Central memory CD8-positive, alpha-beta T cell (primary cell): Measurements from ENCODE around the gene CBFA2T3.
A peak's percentile ranks its signal among the peaks of the same experiment; 100 is the strongest.

Source experiments
- ATAC-seq: fragments of 150-1000 bp; cut with Tn5 transposase; replicated peaks from 2 replicates; pipeline ENCODE4 v1.10.0; 2022; ENCODE audit warnings: mild to moderate bottlenecking, moderate FRiP score, moderate number of reproducible peaks; ENCODE audit not compliant: poor library complexity, severe bottlenecking; ENCODE audit errors: extremely low read depth
- DNase-seq, 2 donors: peaks; one replicate each; pipeline ENCODE4 v3.0.0; 2021; ENCODE audit warnings: low spot score in 2 of 2
- H3K27ac Mint-ChIP-seq: one replicate; pipeline ENCODE4 v1.8.0; 2022; ENCODE audit warnings: low read depth, mild to moderate bottlenecking, moderate library complexity, mixed read lengths
- H3K27me3 Mint-ChIP-seq: one replicate; pipeline ENCODE4 v1.8.0; 2022; ENCODE audit warnings: mixed read lengths
- H3K36me3 Mint-ChIP-seq: one replicate; pipeline ENCODE4 v1.8.0; 2022; ENCODE audit warnings: mild to moderate bottlenecking, moderate library complexity, mixed read lengths; ENCODE audit not compliant: insufficient read depth
- H3K4me1 Mint-ChIP-seq: one replicate; pipeline ENCODE4 v1.8.0; 2022; ENCODE audit warnings: mixed read lengths
- H3K4me3 Mint-ChIP-seq: one replicate; pipeline ENCODE4 v1.8.0; 2022; ENCODE audit warnings: mild to moderate bottlenecking, moderate library complexity, mixed read lengths
- H3K9me3 Mint-ChIP-seq: one replicate; pipeline ENCODE4 v1.8.0; 2022; ENCODE audit warnings: mixed read lengths

The CBFA2T3 gene

GRCh38 chr16:88988980-88989811 is 12.2 kb upstream of the CBFA2T3 start:
- DNase-seq (no peak), ATAC-seq (no peak)
- H3K9me3 Mint-ChIP-seq = no peaks in the 10 kb centered on the region
- H3K4me3 Mint-ChIP-seq = no peak overlapping the region
- H3K36me3 Mint-ChIP-seq = no peaks in the 10 kb centered on the region
- no peaks in the 10 kb centered on the region for H3K4me1 Mint-ChIP-seq
- peaks cover 28% of the 10 kb centered on the region for H3K27me3 Mint-ChIP-seq
- no peak overlapping the region for H3K27ac Mint-ChIP-seq

GRCh38 chr16:88985521-88985920 is 8.5 kb upstream of the CBFA2T3 start:
- DNase-seq (no peak), ATAC-seq (no peak)
- Mint-ChIP-seq H3K27ac (no peak overlapping the region), H3K4me3 (no peak overlapping the region), H3K36me3 (no peaks in the 10 kb centered on the region), H3K27me3 (peaks cover 56% of the 10 kb centered on the region), H3K9me3 (no peaks in the 10 kb centered on the region), H3K4me1 (no peaks in the 10 kb centered on the region)

DNA sequence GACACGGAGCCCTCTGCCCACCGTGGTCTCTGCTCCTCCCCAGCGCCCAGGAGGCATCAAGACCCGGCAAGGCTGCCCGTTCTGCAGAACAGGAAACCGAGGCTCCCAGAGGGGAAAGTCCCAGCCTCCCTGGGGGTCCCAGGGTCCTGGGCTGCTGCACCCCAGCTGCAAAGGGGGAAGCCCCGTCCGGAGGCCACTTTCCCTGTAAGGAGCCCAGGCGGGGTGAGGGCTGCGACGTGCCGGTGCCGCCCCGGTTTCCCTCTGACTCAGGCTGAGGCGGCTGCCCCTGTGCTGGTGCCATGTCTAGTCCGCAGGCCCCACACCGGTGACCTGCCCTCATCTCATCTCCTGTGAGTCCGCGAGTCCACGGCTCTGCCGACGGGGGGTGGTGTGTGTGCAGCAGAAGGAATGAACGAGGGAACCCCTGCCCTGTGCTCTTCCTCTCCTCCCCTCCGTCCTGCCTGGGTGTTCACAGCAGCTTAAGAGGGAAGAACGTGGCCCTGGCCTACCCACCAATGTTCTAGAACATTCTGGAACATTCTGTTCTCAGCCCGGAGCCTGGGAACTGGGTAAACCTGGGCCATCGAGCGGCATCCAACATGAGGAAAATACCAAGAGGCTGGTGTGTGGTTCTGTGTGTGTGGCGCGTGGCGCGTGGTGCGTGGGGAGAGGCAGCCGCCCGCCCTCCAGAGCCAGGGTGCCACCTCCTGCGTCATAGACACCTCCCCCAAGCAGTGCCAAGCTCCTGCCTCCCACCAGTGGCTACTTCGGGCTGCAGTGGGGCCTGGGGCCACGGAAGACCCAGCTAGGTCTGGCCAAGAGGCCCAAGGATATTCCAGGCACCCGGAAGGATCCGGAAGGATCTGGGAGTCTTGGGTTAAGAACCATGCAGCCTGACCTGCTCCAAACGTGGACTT is 7.0 kb upstream of the CBFA2T3 start:
- no peaks in the 10 kb centered on the region for H3K9me3 Mint-ChIP-seq
- ATAC-seq (no peak), DNase-seq (no peak)
- H3K4me1 Mint-ChIP-seq = no peaks in the 10 kb centered on the region
- H3K4me3 Mint-ChIP-seq = no peak overlapping the region
- H3K27ac Mint-ChIP-seq = no peak overlapping the region
- peaks cover 58% of the 10 kb centered on the region for H3K27me3 Mint-ChIP-seq
- H3K36me3 Mint-ChIP-seq = no peaks in the 10 kb centered on the region

- no peak overlapping the region for H3K27ac Mint-ChIP-seq
- no peaks in the 10 kb centered on the region for H3K9me3 Mint-ChIP-seq
- H3K36me3 Mint-ChIP-seq = no peaks in the 10 kb centered on the region
- no peak for DNase-seq
- no peaks in the 10 kb centered on the region for H3K4me1 Mint-ChIP-seq
- H3K27me3 Mint-ChIP-seq = peaks cover 62% of the 10 kb centered on the region
- H3K4me3 Mint-ChIP-seq = no peak overlapping the region
- ATAC-seq = no peak
These were observed 6.2 kb upstream of the CBFA2T3 start for GRCh38 chr16:88983165-88983564.

DNA sequence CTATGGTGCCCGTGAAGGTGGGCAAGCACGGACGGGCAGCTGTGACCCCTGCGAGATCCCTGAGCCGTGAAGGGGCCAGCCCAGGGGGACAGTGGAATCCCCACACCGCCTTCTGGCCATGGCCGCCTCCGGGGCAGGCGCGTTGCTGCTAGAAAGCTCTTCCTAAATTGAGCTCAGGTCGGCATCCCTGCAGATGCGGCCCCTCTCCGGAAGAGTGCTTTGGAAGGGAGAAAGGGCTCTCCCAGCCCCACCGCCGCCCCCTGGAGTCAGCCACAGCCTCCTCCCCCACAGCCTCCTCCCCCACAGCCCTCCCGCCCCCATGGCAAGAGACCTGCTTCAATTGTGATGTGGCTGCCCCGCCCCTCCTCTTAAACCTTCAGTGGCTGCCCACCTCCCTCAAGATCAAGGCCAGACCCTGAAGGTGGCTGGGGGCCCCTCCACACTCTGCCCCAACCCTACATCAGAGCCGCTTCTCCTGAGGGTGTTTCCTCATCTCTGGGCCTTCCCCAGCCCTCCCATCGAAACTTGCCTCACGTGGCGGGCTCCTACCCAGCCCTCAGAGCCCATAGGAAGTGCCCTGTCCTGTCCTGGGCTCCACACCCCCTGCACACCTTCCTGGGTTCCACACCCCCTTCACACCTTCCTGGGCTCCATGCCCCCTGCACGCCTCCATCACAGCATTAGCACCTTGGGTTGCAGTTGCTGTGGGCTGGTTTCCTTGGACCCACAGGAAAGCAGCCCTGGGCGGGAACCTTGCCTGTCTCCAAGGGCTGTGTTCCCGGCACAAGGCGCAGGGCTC is 5.5 kb upstream of the CBFA2T3 start:
- H3K4me1 Mint-ChIP-seq = no peaks in the 10 kb centered on the region

GRCh38 chr16:88979353-88980015 is 2.5 kb upstream of the CBFA2T3 start:
- Mint-ChIP-seq H3K9me3 (no peaks in the 10 kb centered on the region), H3K27ac (no peak overlapping the region), H3K4me3 (no peak overlapping the region), H3K27me3 (peaks cover 77% of the 10 kb centered on the region), H3K4me1 (no peaks in the 10 kb centered on the region), H3K36me3 (no peaks in the 10 kb centered on the region)
- DNase-seq = no peak
- no peak for ATAC-seq

More for the DNA sequence above, 5.5 kb upstream of the CBFA2T3 start:
- ATAC-seq (no peak), DNase-seq (no peak)
- Mint-ChIP-seq H3K9me3 (no peaks in the 10 kb centered on the region), H3K27ac (no peak overlapping the region), H3K4me3 (no peak overlapping the region), H3K27me3 (peaks cover 59% of the 10 kb centered on the region), H3K36me3 (no peaks in the 10 kb centered on the region)

GRCh38 chr16:88978608-88979346 is 1.8 kb upstream of the CBFA2T3 start:
- DNase-seq = no peak
- H3K4me3 Mint-ChIP-seq = no peak overlapping the region
- ATAC-seq = no peak
- peaks cover 84% of the 10 kb centered on the region for H3K27me3 Mint-ChIP-seq
- H3K4me1 Mint-ChIP-seq = no peaks in the 10 kb centered on the region
- peaks cover 2% of the 10 kb centered on the region for H3K36me3 Mint-ChIP-seq
- no peak overlapping the region for H3K27ac Mint-ChIP-seq
- no peaks in the 10 kb centered on the region for H3K9me3 Mint-ChIP-seq

DNA sequence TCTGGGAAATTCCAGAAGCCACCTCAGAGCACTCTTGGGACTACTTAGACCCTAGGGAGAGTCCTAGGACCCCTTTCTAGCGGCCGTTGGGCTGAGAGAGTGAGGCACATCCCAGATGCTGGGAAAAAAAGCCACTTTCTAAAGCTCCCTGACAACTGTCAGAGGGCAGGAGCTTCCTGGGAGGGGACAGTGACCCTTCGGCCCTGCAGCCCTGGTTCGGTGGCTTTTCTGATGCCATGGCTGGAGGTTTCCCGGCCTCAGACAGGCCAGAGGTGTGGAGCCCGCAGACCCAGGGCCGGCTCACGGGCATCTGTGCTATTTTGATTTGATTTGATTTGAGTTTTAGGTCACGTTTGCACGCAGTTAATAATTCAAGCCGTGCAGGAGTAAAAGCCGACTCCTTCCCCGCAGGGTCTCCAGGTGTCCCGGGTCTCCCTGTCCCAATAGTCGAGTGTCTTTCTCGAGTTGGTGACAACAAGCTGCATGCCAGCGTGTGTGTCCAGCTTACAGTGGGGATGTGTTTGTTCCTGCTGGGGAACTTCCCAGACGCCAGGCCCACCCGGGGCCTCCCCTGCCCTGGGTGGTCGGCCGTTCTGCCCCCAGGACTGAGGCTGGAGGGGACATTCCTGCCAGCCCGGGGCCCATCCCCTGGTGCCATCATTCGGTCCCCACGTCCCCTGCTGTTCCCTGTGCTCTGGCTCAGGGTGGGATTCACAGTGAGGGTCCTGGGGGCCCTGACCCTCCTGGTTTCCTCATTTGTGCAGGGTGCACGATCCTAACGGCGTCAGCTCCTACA is 1.0 kb upstream of the CBFA2T3 start:
- Mint-ChIP-seq H3K4me1 (no peaks in the 10 kb centered on the region), H3K36me3 (peaks cover 2% of the 10 kb centered on the region), H3K9me3 (no peaks in the 10 kb centered on the region), H3K27ac (no peak overlapping the region), H3K27me3 (peaks cover 81% of the 10 kb centered on the region), H3K4me3 (no peak overlapping the region)
- ATAC-seq = no peak
- DNase-seq = no peak

DNA sequence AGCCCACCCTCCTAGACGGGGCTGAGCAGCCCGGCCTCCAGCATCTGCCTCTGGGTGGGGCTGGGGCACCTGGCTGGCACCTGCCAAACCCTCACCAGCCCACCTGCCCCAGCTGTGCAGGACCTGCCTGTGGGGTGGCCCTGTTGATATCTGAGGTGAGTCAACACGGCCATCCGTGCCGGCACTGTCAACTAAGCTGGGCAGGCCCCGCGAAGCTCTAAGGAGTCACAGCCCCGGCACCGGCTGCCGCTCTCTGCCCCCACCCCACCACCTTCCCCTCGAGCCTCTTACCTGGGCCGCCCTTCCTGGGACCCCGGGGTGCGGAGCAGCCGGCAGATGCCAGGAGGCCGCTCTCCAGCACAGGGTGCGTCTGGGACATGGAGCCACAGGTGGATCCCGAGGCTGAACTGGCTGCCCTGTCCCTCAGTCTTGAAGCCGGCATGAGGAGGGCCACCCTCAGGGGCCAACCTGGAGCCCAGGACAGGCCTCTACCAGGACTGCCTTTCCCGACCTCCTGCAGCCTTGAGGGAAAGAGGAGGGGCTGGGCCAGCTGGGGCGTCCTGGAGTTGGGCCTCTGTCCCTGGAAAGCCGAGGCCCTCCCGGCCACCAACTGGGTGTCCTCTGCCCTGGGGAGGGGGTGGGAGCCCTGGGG is 515 bp downstream of the CBFA2T3 start:
- ATAC-seq (no peak), DNase-seq (no peak)
- H3K4me3 Mint-ChIP-seq = peak overlapping the region; percentile 46
- peaks cover 75% of the 10 kb centered on the region for H3K27me3 Mint-ChIP-seq
- peaks cover 2% of the 10 kb centered on the region for H3K36me3 Mint-ChIP-seq
- no peak overlapping the region for H3K27ac Mint-ChIP-seq
- H3K9me3 Mint-ChIP-seq = no peaks in the 10 kb centered on the region
- no peaks in the 10 kb centered on the region for H3K4me1 Mint-ChIP-seq

- peak overlapping the region; percentile 39 for H3K4me3 Mint-ChIP-seq
- H3K9me3 Mint-ChIP-seq = no peaks in the 10 kb centered on the region
- no peaks in the 10 kb centered on the region for H3K4me1 Mint-ChIP-seq
- peaks cover 2% of the 10 kb centered on the region for H3K36me3 Mint-ChIP-seq
- no peak for DNase-seq
- H3K27me3 Mint-ChIP-seq = peaks cover 67% of the 10 kb centered on the region
- no peak overlapping the region for H3K27ac Mint-ChIP-seq
- no peak for ATAC-seq
These were observed 1.4 kb downstream of the CBFA2T3 start for GRCh38 chr16:88975511-88976061.
